Activated CD4-positive, alpha-beta T cell treated with anti-CD3 and anti-CD28 coated beads, Interleukin-10, Interleukin-2, amounts not matched to agents 100 ng/mL and 50 ng/mL, durations not matched to agents 16 hours and 8 hours (primary cell): ENCODE data around the gene SMIM5.
"Not testable (repeated sequence)": the region's sequence is repeated elsewhere in the genome, so short reads cannot be mapped to it uniquely, and the experiment has no call there.

ENCODE experiments used
- DNase-seq: peaks from one replicate; pipeline ENCODE4 v3.0.0-alpha.2; 2020

The SMIM5 gene

GRCh38 chr17:75626496-75627038 is 6.7 kb upstream of the SMIM5 start:
- no peak for DNase-seq

DNA sequence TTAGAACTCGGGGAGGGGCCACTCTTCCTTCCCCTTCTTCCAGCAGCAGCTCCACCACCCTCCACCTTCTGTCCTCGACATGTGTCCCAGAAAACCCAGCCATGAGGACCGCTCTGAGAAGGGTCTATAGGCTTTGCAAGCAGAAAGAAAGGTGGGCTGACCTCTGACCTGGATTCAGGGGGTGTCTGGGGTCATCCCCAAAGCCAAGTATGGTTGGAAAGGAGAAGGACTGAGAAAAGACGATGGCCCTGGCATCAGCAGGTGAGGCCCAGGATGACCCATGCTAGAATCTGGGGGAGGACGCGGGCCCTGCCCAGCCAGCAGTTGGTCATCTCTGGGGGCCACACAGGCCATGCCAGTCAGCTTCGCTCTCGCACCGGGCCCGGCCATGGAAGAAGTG is 6.1 kb upstream of the SMIM5 start:
- DNase-seq = no peak

- no peak for DNase-seq
These were observed 4.8 kb upstream of the SMIM5 start for GRCh38 chr17:75628425-75628824.

GRCh38 chr17:75629157-75629556 is 4.1 kb upstream of the SMIM5 start:
- DNase-seq = no peak

DNA sequence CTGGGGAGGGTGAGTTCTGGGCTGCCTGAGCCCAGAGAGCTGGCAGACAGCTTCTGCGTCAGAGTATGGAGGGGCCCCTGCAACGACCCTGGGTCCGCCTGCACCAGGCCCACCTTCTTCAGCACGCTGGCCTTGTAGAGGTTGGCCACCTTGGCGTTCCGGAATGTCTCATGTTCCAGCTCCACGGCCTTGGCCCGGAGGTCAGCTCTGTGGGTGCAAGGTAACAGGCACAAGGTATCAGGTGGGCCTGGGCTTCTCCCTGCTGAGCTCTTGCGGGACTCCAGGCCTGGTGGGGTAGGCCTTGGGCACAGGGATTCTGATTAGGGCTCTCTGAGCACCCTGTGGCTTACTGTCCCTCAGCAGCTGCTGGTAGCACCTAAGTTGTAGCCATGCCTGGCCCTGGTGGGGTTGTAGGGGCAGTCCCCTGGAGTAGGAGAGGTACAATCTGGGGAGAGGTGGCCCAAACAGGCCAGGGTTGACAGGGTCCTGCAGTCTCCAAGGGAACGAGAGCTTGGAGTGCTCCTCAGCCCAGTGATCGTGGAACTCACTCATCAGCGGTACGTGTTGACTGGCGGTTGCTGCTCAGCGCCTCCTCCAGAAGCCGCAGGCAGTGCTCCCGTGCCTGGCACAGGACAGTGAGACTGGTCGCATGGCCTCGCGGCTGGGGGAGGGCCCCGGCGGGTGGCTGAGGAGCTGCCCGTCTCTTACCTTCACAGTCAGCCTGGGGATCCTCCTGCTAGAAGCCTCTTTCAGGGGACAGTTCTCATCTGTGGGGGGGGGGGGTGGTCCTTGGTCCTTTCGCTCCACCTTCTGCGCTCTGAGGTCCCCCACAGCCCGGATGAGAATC is 2.9 kb upstream of the SMIM5 start:
- no peak for DNase-seq

- no peak for DNase-seq
These were observed 1.9 kb upstream of the SMIM5 start for GRCh38 chr17:75631353-75631752.

DNA sequence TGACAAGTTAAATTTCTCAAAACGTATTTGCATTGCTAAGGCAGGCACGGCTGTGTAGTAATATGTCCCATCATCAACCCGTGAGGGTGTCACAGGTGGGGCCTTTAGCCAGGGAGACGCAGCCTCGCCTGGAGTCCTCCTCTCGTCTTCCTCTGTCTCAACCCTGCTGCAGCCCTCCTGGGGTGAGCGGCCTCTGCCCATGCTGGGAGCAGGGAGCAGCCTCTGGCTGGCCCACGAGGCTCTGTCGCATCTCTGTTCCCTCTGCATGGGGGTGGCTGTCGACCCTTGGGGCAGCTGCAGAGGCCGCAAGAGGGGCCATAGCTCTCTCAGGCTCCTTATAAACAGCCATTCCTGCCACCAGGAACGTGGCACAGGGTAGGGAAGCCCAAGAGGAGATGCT is 806 bp upstream of the SMIM5 start:
- DNase-seq = no peak

DNA sequence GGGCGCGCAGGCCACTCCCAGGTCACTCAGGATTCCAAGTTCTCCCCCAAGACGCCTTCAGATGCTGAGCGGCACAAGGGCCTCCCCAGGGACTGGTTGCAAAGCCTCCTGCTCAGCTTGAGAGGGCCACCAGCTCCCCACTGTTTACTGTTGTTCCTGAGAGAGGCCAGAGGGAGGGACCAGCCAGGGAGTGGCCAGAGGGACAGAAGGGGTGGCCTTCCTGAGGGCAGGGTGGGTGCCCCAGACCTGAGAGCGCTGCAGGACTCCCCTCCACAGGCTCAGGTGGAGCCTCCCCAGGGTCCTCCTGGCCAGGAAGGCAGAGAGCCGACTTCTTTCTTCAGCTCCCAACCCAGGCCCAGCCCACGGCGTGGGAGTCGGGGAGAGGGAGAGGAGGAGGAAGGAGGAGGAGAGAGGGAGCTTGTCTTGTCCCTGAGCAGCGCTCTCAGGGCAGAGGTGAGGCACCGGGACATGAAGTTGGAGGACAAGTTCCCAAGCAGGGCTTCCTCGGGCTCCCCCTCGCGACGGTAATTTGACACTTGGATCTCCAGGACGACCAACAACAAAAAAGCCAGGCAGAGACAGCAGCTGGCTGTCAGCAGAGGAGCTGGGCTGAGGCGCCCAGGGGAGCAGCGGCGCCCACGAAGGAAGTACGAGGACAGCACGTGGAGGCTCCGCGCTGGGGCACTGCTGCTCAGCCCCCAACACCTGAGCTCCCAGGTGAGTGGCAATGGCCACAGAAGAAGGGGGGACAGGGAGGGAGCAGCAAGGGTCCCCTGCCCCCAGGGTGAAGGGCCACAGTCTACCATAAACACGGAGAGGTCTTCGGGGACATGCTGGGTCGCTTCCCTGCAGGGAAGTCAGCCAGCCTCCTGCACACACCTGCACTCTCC is 497 bp downstream of the SMIM5 start:
- peak; percentile 55 for DNase-seq

- DNase-seq = no peak
These were observed 1.1 kb downstream of the SMIM5 start for GRCh38 chr17:75634376-75634740.

GRCh38 chr17:75634754-75635609 is 1.7 kb downstream of the SMIM5 start:
- DNase-seq = no peak

DNA sequence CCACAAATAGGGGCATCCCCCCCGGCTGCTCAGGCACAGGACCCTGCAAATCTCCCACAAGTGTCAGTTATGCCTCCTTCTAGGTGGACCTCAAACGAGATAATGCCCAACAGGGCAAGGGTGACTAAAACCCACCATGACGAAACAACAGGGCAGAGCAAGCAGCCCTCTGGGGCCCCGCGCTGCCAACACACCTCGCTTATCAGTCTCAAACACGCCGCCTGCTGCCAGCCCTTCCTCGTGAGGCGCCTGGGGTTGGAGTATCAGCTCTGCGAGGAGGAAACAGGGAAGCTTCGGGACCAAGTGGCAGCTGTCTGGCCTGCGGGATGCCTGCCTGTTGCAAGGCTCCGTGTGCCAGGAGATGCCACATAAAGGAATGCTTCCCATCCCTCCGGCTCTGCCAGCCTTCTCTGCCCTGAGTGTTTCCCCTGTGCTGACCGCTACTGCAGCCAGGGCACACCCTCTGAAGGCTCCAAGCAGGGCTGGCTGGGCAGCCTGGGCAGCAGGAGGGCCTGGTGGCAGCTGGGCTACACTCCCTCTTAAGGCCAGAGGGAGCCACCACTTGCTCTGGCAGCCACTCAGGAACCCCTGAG is 2.5 kb downstream of the SMIM5 start:
- DNase-seq = no peak

DNA sequence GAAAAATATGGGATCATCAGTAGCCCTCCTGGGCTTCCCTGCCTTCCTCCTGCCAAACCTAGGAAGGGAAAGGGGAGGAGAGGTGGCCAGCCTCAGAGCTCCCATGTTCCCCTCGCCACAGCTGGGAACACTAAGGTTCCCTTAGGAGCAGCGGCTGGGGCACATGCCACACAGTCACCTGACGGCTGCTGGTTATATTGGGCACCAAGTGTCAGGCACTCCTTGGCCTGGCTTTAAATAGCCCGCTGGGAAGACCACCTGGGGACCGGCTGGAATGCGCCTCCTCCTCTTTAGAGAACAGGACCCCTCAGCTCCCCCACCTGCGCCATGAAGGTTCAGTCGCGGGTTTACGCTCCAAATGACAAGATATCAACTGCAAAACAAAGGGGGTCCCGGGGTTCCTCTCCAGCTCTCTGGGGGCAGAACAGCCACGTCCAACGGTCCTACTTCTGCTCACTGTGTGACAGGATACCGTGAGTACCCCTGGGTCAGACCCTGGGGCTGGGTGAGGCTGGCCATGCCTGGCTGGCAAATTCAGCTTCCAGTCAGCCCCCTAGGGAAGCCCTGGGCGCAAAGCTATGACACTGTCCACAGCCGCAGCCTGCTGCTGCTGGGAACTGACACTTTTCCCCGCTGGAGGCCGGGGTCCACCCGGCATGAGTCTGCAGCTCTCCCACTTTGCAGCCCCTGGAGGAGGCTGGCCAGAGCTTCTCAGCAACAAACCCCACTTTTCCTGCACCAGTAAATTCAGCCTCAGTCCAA is 3.3 kb downstream of the SMIM5 start:
- no peak for DNase-seq

- no peak for DNase-seq
These were observed 3.9 kb downstream of the SMIM5 start for GRCh38 chr17:75637143-75637538.

GRCh38 chr17:75637551-75637950 is 4.3 kb downstream of the SMIM5 start:
- DNase-seq = no peak

GRCh38 chr17:75638039-75638438 is 4.8 kb downstream of the SMIM5 start:
- not testable (repeated sequence) for DNase-seq

DNA sequence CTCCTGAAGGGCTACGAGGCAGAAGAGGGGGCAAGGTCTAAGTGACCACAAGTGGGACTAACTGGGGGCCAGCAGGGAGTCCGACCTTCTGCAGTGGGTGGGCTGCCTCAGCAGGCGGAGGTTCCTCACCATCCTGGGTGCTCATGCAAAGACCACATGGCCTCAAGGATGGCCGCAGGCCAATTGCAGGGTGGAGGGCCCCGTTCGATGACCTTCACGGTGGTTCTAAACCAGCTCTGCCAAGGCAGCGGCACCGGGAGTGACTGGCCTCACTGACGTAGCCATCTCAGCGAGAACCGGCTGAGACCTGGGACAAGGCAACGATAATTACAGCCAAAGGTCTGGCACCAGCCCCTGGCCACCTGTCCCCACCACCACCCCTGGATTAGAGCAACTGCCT is 5.7 kb downstream of the SMIM5 start:
- DNase-seq = no peak

GRCh38 chr17:75639327-75639726 is 6.1 kb downstream of the SMIM5 start:
- DNase-seq = no peak

DNA sequence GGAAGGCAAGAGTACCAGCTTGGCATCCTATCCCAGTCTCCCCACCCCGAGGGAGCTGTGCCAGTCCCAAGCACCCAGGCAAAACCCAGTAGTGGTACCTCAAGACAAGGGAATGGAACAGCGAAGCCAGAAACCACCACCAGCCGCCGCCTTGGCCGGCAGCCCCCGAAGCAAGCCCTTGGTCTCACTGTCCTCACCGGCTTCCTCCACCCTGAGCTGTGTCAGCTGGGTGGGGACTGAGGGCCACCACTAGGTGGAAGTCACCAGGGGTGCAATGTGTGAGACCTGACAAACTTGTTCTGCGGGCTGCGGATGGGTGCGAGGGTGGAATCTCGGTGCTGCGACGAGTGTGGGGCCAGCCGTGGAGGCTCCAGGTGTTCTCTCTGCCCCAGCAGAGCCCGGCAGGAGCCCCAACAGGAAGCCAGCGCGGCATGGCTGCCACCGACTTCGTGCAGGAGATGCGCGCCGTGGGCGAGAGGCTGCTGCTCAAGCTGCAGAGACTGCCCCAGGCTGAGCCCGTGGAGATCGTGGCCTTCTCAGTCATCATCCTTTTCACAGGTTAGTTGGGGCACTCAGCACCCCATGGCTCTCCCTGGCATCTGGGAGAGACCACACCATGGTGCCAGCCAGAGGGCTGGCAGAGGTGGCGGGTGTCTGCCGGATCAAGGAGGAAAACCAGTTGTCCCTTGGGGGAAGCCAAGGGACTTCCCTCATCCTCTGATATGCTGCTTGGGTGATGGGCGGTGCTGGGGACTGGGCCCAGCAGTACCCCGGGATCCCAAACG is 6.7 kb downstream of the SMIM5 start:
- DNase-seq = no peak

DNA sequence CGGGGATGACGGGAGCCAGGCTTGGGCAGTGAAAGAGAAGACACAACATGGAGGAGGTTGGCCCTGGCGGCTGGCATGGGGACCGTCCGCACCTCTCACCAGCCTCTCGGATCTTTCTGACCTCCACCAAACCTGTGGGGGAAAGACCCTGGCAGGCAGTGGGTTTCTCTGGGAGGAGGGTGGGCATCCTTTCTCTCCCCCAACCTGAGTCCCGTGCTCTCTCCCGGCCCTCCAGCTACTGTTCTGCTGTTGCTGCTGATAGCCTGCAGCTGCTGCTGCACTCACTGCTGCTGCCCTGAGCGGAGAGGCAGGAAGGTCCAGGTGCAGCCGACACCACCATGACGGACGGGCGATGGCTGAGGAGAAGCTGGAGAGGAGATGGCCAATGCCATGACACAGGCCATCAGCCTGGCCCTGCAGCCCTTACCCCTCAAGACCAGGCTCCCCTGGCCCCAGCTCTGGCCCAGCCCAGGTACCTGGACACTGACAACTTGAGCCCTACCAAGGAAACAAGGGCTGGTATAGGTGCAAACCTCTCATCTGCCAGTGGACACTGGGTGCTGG is 7.4 kb downstream of the SMIM5 start:
- DNase-seq = no peak

DNA sequence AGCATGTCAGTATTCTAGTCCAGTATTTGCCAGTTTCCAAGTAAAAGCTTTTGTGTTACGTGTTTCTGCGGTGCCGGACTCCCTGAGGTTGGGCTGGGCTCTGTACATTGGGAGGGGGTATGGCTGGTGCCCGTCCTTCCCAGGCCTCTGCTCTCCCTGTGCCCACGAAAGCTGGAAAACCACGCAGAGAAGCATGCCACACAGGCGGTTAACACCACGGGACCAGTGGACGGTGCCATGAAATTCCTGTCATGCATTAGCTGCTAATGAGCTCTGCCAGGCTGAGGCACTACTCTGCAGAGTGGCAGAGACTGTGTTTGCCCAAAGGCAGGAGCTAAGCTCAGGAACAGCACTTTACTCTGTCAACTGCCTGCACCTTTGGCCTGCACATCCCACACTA is 8.1 kb downstream of the SMIM5 start:
- no peak for DNase-seq
